ENCODE data around the gene RPL36.

The RPL36 gene

DNA sequence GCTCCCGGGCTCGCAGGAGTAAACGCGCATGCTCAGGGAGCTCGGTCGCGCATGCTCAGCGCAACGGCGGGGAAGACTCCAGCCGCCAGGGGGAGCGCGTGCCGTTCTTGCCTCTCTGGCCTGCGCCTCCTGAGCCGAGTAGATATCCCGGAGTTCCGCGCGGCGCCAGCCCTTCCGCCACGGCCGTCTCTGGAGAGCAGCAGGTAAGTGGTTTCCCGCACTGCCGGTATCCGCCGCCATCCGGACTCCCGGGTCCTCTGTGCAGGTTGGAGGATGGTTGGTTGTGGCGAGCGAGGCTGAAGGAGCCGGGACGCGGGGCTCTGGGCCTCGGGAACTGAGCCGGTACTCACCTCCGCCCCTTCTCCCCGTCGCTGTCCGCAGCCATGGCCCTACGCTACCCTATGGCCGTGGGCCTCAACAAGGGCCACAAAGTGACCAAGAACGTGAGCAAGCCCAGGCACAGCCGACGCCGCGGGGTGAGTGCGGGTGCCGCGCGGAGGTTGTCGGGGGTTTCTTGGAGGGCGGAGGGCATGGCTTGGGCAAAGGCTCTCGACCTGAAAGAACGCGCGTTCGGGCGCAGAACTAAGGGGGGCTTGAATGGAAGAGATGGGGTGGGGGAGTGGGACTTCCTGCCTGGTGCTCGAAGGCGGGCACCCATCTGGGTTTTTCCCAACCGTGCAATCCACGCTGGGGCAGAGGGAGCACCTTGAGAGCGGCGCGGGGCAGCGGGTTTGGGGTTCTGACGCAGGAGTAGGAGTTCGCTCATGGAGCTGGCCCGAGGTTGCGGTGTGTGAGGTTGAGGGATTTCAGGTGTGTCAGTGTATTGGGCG lies at the start of gene RPL36:
TSS of gene RPL36 (plus strand) at position 171 of the 830 bp plus-strand sequence. CDS start at position 384, 213 bp downstream.
- H3K27ac ChIP-seq = peak within 1 kb of the TSS; percentile 84
- peak; percentile 90 for TF ChIP-seq CTCF (conservative IDR thresholded peaks at IDR 0.05)

DNA sequence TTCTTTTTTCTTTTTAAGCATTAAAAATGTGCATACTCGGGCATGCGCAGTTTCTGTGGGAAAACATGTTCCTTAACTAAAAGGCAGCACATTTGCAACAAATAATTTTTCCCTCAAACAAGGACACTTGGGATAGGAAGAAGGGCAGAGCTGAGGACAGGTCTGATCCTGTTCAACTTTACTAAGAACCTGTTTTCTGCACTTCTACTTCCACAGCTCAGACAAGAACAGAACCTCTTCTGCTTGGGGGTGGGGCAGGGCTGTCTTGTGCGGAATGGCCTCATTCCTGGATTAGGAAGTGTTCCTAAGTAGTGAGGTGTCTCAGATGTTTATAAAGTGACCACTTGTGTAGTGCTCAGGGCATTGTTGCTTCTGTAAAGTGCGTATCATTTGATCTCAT lies 48.9 kb upstream of the RPL36 start:
- TF ChIP-seq CTCF (conservative IDR thresholded peaks at IDR 0.05) = no peak
- H3K27ac ChIP-seq = no peak overlapping the region

DNA sequence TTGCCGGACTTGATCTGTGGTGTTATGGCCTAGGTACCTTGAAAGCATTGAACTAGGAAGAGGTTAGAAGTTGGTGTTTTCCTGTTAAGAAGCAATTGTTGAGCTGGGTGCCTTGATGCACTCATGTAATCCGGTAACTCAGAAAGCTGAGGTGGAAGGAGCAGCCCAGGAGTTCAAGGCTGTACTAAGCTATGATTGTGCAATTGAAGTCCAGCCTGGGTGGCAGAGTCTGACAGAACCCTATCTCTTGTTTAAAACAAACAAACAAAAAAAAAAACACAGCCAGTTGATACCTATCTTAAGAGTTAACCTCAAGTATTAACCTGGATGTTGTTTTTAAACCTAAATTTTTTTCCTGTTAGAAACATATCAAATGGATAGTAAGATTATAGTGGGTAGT lies 47.9 kb upstream of the RPL36 start:
- H3K27ac ChIP-seq = no peak overlapping the region
- no peak for TF ChIP-seq CTCF (conservative IDR thresholded peaks at IDR 0.05)

DNA sequence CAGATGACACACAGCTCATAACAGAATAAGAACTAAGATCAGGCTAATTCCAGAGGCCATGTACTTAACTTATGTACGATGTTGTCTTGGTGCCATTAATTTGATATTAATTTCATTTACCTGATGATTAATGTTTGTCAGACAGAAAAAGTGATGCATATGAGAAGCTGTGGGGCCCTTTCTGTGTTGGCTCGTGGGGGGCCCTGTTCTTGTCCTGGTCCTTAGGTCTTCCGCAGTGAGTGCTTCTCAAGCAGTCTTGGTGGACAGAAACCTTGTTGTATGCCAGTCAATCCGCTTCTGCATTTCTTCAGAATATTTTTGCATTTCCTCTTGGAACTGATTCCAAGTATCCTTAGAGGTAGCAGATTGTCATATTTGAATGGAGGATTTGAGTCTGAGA lies 47.0 kb upstream of the RPL36 start:
- TF ChIP-seq CTCF (conservative IDR thresholded peaks at IDR 0.05) = no peak
- H3K27ac ChIP-seq = no peak overlapping the region

DNA sequence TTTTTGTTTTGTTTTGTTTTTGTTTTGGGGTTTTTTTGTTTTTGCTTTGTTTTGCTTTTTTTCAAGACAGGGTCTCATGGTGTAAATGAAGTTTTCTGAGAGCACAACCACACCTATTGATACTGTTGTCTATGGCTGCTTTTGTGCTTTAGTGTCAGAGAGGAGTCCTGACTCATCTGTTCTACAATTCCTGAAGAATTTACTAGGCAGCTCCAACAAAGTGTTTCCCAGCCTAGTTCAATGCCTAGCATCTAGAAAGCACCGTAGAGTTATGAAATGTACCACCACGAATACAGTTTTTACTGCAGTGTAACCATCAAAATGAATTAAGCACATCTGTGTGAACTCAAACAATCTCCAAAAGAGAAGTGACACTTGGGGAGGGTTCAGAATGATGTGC lies 46.1 kb upstream of the RPL36 start:
- no peak overlapping the region for H3K27ac ChIP-seq
- no peak for TF ChIP-seq CTCF (conservative IDR thresholded peaks at IDR 0.05)

DNA sequence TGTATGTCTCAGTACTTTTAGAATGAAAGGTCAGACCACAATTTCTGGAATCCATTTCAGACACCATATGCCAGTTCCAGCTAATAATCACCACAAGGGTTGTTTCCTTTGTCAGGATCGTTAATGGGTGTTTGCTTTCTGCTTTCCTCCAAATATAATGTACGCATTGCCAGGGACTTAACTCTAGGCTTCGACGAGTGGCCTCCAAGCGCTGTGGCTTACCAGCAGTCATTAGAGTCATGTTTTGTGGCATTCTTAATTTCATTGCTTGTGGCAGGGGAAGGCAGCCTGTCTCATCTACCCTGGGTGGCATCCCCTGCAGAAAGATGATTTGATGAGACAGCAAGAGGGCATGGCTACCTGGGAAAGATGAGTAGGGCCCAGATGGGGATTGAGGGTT lies 44.7 kb upstream of the RPL36 start:
- H3K27ac ChIP-seq = no peak overlapping the region
- no peak for TF ChIP-seq CTCF (conservative IDR thresholded peaks at IDR 0.05)

- no peak overlapping the region for H3K27ac ChIP-seq
- no peak for TF ChIP-seq CTCF (conservative IDR thresholded peaks at IDR 0.05)
Measured at GRCh38 chr19:5646703-5647102, 43.4 kb upstream of the RPL36 start.

All from VCaP (cell line).